CD4-positive, alpha-beta T cell (primary cell): ENCODE results near the gene GALR3. TPM values are rescaled to one million over a fixed set of nuclear protein-coding genes. Genes with fewer than 3 reads are reported as not detected.

Experiments
- ATAC-seq: fragments of 200-7000 bp; cut with Tn5 transposase; one replicate; pipeline ENCODE4 v1.10.0; 2022; ENCODE audit warnings: mild to moderate bottlenecking; ENCODE audit not compliant: poor library complexity
- CTCF ChIA-PET: fragments of 350-600 bp; sonication (Branson Sonifier 250); formaldehyde crosslinking; loops from one replicate; lab custom pipeline; 2021; ENCODE audit warnings: antibody characterized with exemption, inconsistent platforms; lab: Charles Lee
- POLR2A ChIA-PET: fragments of 350-600 bp; sonication (Branson Sonifier 250); formaldehyde crosslinking; loops from one replicate; lab custom pipeline; 2021; ENCODE audit warnings: antibody characterized with exemption, inconsistent platforms; lab: Charles Lee
- DNase-seq, 14 experiments: peaks; one replicate each; pipeline ENCODE4 v3.0.0-alpha.2; 2013 to 2020; ENCODE audit warnings: mixed read lengths in 2 of 14
- H3K27ac ChIP-seq, 2 donors: one replicate each; pipeline versions ENCODE4 v1.5.1 to v1.7.0; 2013; ENCODE audit warnings: low read length in 2 of 2, low read depth in 1 of 2, mild to moderate bottlenecking in 1 of 2
- H3K27me3 ChIP-seq, 2 experiments: 1 replicate in 1 of 2; 2 replicates in 1 of 2; pipeline versions ENCODE4 v1.6.1 to v1.7.0; 2013; ENCODE audit warnings: low read length in 2 of 2, control low read depth in 1 of 2, mild to moderate bottlenecking in 1 of 2, moderate library complexity in 1 of 2; ENCODE audit not compliant: insufficient read depth in 2 of 2, control insufficient read depth in 1 of 2
- H3K36me3 ChIP-seq: one replicate; pipeline ENCODE4 v1.6.1; 2013; ENCODE audit warnings: low read length, control low read depth; ENCODE audit not compliant: insufficient read depth
- H3K4me1 ChIP-seq: one replicate; pipeline ENCODE4 v1.6.1; 2013; ENCODE audit warnings: low read length, control low read depth; ENCODE audit not compliant: insufficient read depth
- H3K4me3 ChIP-seq: one replicate; pipeline ENCODE4 v1.5.1; 2013; ENCODE audit warnings: mild to moderate bottlenecking, low read length, moderate library complexity
- H3K9me3 ChIP-seq, 2 experiments: 1 replicate in 1 of 2; 2 replicates in 1 of 2; pipeline versions ENCODE4 v1.6.1 to v1.7.0; 2013; ENCODE audit warnings: low read length in 2 of 2, mild to moderate bottlenecking in 2 of 2, control low read depth in 1 of 2, moderate library complexity in 1 of 2; ENCODE audit not compliant: control insufficient read depth in 1 of 2, insufficient read depth in 1 of 2
- H3K27ac Mint-ChIP-seq: one replicate; pipeline ENCODE4 v1.8.0; 2020; ENCODE audit warnings: mixed read lengths
- H3K27me3 Mint-ChIP-seq: one replicate; pipeline ENCODE4 v1.8.0; 2021; ENCODE audit warnings: mixed read lengths
- H3K36me3 Mint-ChIP-seq: one replicate; pipeline ENCODE4 v1.8.0; 2021; ENCODE audit warnings: low read depth, mixed read lengths
- H3K4me1 Mint-ChIP-seq: one replicate; pipeline ENCODE4 v1.8.0; 2021; ENCODE audit warnings: low read depth, mixed read lengths
- H3K4me3 Mint-ChIP-seq: one replicate; pipeline ENCODE4 v1.8.0; 2020; ENCODE audit warnings: mild to moderate bottlenecking, mixed read lengths
- H3K9me3 Mint-ChIP-seq: one replicate; pipeline ENCODE4 v1.8.0; 2020; ENCODE audit warnings: mixed read lengths
- intact Hi-C, 2 experiments: fragments of 100-400 bp; cut with DNase I in 1 of 2; cut with micrococcal nuclease in 1 of 2; formaldehyde crosslinking; loops; one replicate each; pipeline versions ENCODE4 v1.15.1 to v1.9.0; 2023 to 2025; cut with DNase I, micrococcal nuclease
- total RNA-seq, 174 experiments: library from RNA in 2 of 174; stranded (reverse) in 2 of 174; gene quantifications; one replicate each; pipeline ENCODE4 v1.2.3 and lab custom pipeline; 2021 to 2026
- TF ChIP-seq, protein P1 (sequence below): fragments of 200-600 bp; IDR thresholded peaks from one replicate; pipeline ENCODE4 v1.8.0; 2022; ENCODE audit warnings: antibody characterized with exemption, mild to moderate bottlenecking

Gene GALR3
- total RNA-seq, 2 experiments from 2014 or later, result not detected

GRCh38 chr22:37848587-37849088 lies 25.5 kb downstream of the GALR3 start:
- TF ChIP-seq, protein P1, sequence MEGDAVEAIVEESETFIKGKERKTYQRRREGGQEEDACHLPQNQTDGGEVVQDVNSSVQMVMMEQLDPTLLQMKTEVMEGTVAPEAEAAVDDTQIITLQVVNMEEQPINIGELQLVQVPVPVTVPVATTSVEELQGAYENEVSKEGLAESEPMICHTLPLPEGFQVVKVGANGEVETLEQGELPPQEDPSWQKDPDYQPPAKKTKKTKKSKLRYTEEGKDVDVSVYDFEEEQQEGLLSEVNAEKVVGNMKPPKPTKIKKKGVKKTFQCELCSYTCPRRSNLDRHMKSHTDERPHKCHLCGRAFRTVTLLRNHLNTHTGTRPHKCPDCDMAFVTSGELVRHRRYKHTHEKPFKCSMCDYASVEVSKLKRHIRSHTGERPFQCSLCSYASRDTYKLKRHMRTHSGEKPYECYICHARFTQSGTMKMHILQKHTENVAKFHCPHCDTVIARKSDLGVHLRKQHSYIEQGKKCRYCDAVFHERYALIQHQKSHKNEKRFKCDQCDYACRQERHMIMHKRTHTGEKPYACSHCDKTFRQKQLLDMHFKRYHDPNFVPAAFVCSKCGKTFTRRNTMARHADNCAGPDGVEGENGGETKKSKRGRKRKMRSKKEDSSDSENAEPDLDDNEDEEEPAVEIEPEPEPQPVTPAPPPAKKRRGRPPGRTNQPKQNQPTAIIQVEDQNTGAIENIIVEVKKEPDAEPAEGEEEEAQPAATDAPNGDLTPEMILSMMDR, result no peak
- H3K4me3 Mint-ChIP-seq, result peak overlapping the region; percentile 90
- peaks cover 45% of the 10 kb centered on the region for H3K36me3 Mint-ChIP-seq
- ChIA-PET CTCF (interaction anchor here (1.2 kb wide), 1 partner anchor 14 kb away, joined by 3 read pairs; no protein-coding TSS in a partner anchor), POLR2A (interaction anchor here (1.4 kb wide), 1 partner anchor 58 kb away, joined by 5 read pairs; the partner anchor contains the start of gene MICALL1)
- peaks cover 46% of the 10 kb centered on the region for H3K4me1 Mint-ChIP-seq
- DNase-seq (peak in 4 of 14 experiments; percentile 11 to 58 (median 38)), ATAC-seq (no peak)
- Histone ChIP-seq H3K9me3 (peaks cover 0 to 4% of the 10 kb centered on the region in 2 experiments), H3K4me1 (peaks cover 31% of the 10 kb centered on the region), H3K27ac (peak overlapping the region; percentile 78 to 89), H3K27me3 (no peaks in the 10 kb centered on the region), H3K4me3 (peak overlapping the region; percentile 83), H3K36me3 (peaks cover 23% of the 10 kb centered on the region)
- no peaks in the 10 kb centered on the region for H3K27me3 Mint-ChIP-seq
- peak overlapping the region; percentile 97 for H3K27ac Mint-ChIP-seq
- peaks cover 3% of the 10 kb centered on the region for H3K9me3 Mint-ChIP-seq
- intact Hi-C loops, result loop anchor here in 1 of 2 experiments (2.0 to 10.0 kb wide), 4 partner anchors 14 to 240 kb away; partner anchors contain the start of genes C22orf23, GGA1, PICK1 and POLR2F

DNA sequence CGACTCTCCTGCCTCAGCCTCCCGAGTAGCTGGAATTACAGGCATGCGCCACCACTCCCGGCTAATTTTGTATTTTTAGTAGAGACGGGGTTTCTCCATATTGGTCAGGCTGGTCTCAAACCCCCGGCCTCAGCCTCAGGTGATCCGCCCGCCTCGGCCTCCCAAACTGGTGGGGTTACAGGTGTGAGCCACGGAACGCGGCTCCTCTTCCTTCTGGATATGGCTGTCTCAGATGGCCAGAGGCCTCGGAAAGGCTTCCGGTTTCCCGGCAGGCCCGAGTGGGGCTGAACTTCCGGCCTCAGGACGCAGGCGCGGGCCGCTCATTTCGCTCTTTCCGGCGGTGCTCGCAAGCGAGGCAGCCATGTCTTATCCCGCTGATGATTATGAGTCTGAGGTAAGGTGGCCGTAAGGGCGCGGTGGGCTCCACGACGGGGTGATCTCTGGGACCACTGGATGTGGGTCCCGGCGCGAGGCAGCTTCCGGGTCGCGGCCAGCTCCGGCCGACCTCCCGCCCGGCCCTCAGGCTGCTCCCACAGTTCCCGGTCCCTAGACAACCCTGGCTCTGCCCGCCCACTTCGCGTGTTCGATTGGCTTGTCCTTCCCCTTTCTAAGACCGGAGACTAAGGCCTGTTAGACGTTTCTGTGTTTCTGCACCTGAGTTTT lies 26.0 kb downstream of the GALR3 start, which contains the start of gene EIF3L:
TSS of gene EIF3L (plus strand) at position 331 of the 663 bp plus-strand sequence. CDS start at position 362, 31 bp downstream.
- peaks cover 0 to 4% of the 10 kb centered on the region in 2 experiments for H3K9me3 ChIP-seq
- H3K4me1 ChIP-seq, result peaks cover 31% of the 10 kb centered on the region
- H3K4me3 ChIP-seq, result peak within 1 kb of the TSS; percentile 83
- H3K27me3 Mint-ChIP-seq, result no peaks in the 10 kb centered on the region
- intact Hi-C loops, result loop anchor here in 1 of 2 experiments (2.0 to 10.0 kb wide), 4 partner anchors 14 to 240 kb away; partner anchors contain the start of genes C22orf23, GGA1, PICK1 and POLR2F
- H3K27me3 ChIP-seq, result no peaks in the 10 kb centered on the region
- H3K27ac Mint-ChIP-seq, result peak within 1 kb of the TSS; percentile 97
- peaks cover 3% of the 10 kb centered on the region for H3K9me3 Mint-ChIP-seq
- DNase-seq (peak; percentile 77 to 92 (median 84)), ATAC-seq (peak; percentile 63)
- peaks cover 51% of the 10 kb centered on the region for H3K4me1 Mint-ChIP-seq
- TF ChIP-seq, protein P1, result no peak
- peaks cover 29% of the 10 kb centered on the region for H3K36me3 ChIP-seq
- H3K4me3 Mint-ChIP-seq, result peak within 1 kb of the TSS; percentile 90
- H3K36me3 Mint-ChIP-seq, result peaks cover 48% of the 10 kb centered on the region
- CTCF ChIA-PET, result interaction anchor here (1.2 to 2.0 kb wide), 2 partner anchors 14 kb away, joined by 3 to 6 read pairs; no protein-coding TSS in a partner anchor
- POLR2A ChIA-PET, result interaction anchor here (0.8 to 1.4 kb wide), 3 partner anchors 13 to 57 kb away, joined by 3 to 5 read pairs (median 4); partner anchors contain the start of gene MICALL1
- H3K27ac ChIP-seq, result peak within 1 kb of the TSS; percentile 78 to 89

DNA sequence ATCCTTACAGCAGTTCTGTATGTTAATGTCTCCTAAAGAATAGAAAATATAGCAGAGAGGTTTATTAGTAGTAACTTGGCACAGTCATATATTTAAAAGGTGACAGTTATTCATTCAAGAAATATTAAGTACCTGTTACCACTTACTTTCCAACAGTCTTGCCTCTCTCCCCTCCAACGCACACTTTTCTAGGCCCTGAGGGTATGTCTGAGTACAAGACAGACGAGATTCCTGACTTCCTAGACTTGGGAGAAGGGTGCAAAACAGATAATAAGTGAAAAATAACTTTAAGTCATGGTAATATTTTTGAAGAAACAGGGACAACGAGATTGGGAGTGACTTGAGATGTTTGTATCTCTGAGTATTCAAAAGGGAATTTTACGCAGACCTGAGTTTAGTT lies 27.6 kb downstream of the GALR3 start:
- H3K27ac ChIP-seq, result no peak overlapping the region
- H3K27me3 Mint-ChIP-seq, result no peaks in the 10 kb centered on the region
- no peaks in the 10 kb centered on the region for H3K9me3 ChIP-seq
- no peak for ATAC-seq
- peak overlapping the region; percentile 63 for H3K4me3 Mint-ChIP-seq
- intact Hi-C loops, result no loop called here
- H3K9me3 Mint-ChIP-seq, result peaks cover 3% of the 10 kb centered on the region
- peaks cover 28% of the 10 kb centered on the region for H3K4me1 ChIP-seq
- peak overlapping the region; percentile 39 for H3K27ac Mint-ChIP-seq
- no peaks in the 10 kb centered on the region for H3K27me3 ChIP-seq
- no peak overlapping the region for H3K4me3 ChIP-seq
- peaks cover 43% of the 10 kb centered on the region for H3K36me3 ChIP-seq
- no peak for DNase-seq
- peaks cover 53% of the 10 kb centered on the region for H3K4me1 Mint-ChIP-seq
- POLR2A ChIA-PET, result no interaction called here
- CTCF ChIA-PET, result interaction anchor here (0.6 to 2.0 kb wide), 2 partner anchors 13 to 55 kb away, joined by 4 to 6 read pairs; no protein-coding TSS in a partner anchor
- TF ChIP-seq, protein P1, result no peak
- peaks cover 62% of the 10 kb centered on the region for H3K36me3 Mint-ChIP-seq
